GM18498 (cell line): Measurements from ENCODE around the gene SLFN12L.
"Not testable (repeated sequence)": the region's sequence is repeated elsewhere in the genome, so short reads cannot be mapped to it uniquely, and the experiment has no call there.

ENCODE experiments used
- ATAC-seq: cut with Tn5 transposase; IDR thresholded peaks from one replicate; pipeline ENCODE4 v1.9.1; 2021; ENCODE audit warnings: mild to moderate bottlenecking, moderate library complexity; ENCODE audit not compliant: unreplicated experiment

SLFN12L gene

DNA sequence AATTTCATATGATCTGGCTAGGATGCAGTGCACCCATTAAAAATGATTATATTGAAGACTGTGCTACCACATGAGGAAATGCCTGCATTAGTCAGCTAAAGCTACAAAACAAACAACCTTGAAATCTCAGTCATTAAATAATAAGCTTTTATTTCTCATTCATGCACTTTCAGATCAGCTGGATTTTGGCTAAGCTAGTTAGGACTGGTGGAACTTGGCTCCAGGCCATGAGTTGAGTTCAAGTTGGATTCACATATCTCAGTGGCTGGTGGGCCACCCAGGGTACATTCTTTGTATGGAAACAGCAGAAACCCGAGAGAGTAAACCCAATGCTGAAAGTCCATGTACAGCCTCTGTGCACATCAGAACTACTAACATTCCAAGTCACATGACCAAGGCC lies 6.4 kb upstream of the SLFN12L start:
- ATAC-seq = no peak

GRCh38 chr17:35542990-35543389 lies 5.5 kb upstream of the SLFN12L start:
- ATAC-seq = no peak

DNA sequence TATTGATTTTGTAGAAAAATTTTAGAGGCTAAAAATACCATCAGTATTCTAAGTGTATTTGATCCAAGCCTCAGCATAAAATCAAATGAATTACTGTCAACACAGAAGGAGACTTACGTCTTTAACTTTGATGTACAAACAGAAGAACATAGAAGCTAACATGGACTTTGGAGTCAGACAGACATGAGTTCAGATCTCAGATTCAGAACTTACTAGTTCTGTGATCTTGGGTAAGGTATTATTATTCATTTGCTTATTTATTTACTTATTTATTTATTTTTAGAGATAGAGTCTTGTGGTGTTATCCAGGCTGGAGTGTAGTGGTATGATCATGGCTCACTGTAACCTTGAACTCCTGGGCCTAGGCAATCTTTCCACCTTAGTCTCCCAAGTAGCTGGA lies 4.0 kb upstream of the SLFN12L start:
- no peak for ATAC-seq

DNA sequence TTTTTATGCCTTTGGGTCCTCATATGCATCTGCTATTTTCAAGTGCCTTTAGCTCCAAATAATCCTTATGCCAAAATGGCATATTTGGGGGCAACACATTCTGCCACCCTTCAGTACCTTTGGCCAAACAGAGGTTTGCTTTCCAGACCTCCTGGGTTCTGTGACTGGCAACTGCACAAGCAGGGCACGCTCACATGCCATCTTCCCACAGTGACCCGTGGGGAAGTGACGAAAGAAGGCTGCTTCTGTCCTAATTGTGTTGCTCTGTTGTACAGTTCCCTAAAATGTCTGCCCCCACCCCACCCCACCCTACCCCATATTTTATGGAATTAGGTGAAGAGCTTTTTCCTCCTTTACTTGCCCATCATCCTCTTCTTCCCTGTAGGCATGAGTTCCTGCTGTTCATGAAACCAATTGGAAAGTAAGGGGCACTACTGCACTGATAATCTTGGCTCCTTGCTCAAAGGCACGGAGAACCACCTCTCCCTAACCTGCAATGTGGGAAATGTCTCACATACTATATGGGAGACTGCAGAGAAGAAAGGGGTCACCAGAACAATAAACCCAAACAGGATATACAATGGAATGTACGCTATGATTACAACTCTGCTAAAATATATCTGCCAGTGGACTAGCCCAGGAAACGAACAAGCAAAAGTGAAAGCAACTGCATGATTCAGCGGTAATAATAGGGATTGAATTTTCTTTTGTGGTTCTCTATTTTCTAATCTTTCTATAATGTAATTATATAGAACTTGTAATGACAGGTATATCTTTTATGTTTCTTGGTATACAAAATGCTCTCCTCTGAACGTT lies 3.3 kb upstream of the SLFN12L start:
- no peak for ATAC-seq

DNA sequence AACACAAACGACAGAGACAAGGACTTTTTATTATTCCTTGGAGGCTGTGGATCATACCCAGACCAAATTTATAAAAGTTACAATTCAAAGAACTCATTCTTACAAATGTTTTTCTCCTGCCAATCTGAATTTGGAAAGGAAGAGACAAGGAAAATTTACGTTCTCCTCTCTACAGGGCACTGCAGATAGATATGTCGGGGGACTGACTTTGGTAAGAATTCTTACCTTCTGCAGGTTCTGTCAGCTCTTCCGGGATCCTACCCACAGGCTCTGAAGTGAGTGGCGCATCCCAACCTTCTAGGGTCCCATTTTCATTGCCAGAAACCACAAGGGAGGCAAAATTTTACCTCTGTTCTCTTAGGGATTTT lies 2.2 kb upstream of the SLFN12L start:
- ATAC-seq = no peak

DNA sequence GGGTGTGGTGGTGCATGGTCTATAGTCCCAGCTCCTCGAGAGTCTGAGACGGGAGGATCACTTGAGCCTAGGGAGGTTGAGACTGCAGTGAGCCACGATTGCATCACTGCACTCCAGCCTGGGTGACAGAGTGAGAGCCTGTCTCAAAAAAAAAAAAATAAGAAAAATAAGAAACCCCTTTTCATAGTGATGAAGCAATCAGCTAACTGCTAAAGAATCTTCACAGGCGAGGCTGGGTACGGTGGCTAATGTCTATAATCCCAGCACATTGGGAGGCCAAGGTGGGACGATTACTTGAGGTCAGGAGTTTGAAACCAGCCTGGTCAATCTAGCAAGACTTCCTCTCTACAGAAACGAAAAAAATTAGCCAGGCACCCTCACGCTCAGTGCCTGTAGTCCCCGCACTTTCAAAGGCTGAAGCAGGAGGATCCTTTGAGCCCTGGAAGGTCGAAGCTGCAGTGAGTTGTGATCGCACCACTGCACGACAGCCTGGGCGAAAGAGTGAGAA lies 760 bp downstream of the SLFN12L start:
- ATAC-seq = no peak

GRCh38 chr17:35535406-35535805 lies 2.1 kb downstream of the SLFN12L start:
- ATAC-seq = not testable (repeated sequence)

DNA sequence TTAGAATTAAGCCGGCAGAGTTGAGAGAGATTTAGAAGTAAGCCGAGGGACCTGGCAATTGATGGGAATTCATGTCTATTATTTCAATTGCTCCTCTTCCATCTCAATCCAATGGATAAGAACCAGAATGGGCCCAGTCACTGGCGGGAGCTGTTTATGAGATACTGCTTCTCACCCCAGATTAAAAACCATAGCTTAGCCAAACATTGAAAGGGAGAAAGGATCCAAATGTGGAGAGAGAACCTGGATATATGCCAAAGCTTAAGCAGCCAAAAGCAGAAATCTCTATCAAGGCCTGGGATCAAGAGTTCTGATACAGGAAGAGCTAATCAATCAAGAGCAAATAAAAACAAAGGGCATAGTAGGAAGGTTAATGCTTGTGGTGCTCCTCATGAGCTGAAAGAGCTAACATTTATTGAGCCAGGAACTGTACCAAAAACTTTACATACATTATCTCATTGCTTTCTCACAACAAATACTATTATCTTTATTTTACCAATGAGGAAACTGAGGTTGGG lies 2.8 kb downstream of the SLFN12L start:
- ATAC-seq = no peak

DNA sequence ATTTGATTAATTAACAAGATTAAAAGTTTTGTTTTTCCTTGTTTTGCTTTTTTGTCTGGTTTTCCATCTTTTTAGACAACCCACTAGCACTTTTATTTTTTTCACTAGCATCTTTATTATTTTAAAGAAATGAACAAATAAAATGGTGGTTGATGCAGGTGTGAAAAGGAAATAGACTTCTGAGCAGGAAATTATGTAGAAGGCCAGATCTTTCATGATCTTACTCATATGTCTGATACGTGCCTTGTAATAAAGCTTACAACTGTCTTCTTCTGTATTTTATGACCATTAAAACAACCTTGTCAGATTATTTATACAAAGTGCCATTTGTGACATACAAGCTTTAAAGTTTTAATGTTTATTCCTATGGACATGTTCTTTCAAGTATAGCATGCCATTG lies 6.3 kb downstream of the SLFN12L start:
- no peak for ATAC-seq

- ATAC-seq = no peak
Measured at GRCh38 chr17:35529866-35530265, 7.6 kb downstream of the SLFN12L start.

DNA sequence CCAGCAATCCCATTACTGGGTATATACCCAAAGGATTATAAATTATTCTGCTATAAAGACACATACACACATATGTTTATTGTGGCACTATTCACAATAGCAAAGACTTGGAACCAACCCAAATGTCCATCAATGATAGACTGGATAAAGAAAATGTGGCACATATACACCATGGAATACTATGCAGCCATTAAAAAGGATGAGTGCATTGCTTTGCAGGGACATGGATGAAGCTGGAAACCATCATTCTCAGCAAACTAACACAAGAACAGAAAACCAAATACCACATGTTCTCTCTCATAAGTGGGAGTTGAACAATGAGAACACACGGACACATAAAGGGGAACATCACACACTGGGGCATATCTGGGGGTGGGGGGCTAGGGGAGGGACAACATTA lies 8.2 kb downstream of the SLFN12L start:
- ATAC-seq = not testable (repeated sequence)

DNA sequence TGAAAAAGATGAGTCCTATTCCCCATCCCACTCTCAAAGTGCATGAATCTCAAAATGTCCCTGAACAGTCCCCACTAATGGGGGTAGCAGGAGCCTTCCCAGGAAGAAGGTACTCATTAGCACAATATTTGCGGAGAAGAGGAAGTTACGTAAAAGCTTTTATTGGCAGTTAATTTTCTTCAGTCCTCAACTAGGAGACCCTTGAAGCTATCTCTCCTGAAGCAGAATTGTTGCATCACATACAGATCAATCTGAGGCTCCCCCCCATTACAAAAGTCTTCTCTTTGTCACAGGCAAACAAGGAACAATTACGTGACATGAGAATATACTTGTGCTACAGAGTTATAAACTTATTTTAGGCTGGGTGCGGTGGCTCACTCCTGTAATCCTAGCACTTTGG lies 14.2 kb downstream of the SLFN12L start:
- ATAC-seq = no peak

GRCh38 chr17:35521654-35522256 lies 15.7 kb downstream of the SLFN12L start:
- ATAC-seq = not testable (repeated sequence)

GRCh38 chr17:35521150-35521549 lies 16.3 kb downstream of the SLFN12L start:
- ATAC-seq = no peak

GRCh38 chr17:35519906-35520442 lies 17.5 kb downstream of the SLFN12L start:
- no peak for ATAC-seq

- no peak for ATAC-seq
Measured at GRCh38 chr17:35519439-35519838, 18.0 kb downstream of the SLFN12L start.

- not testable (repeated sequence) for ATAC-seq
Measured at GRCh38 chr17:35518431-35518830, 19.0 kb downstream of the SLFN12L start.

GRCh38 chr17:35515027-35515426 lies 22.5 kb downstream of the SLFN12L start:
- ATAC-seq = no peak

DNA sequence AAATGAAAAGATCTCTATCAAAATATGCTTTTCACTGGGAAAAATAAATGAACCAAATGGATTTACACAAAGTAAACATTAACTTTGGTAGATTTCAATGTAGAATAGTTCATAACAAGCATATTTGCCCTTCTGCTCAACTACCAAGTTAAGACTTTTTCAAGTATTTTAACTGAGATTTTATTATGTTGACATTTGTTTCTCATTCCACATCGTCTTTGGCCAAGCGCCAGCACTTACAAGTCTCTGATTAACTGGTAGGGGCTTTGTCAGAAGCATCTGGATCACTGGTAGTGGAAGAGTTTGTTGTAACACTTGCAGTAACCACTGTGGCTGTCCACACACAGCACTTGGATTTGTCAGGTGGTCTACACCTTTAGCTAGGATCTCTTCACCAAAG lies 22.9 kb downstream of the SLFN12L start:
- no peak for ATAC-seq

DNA sequence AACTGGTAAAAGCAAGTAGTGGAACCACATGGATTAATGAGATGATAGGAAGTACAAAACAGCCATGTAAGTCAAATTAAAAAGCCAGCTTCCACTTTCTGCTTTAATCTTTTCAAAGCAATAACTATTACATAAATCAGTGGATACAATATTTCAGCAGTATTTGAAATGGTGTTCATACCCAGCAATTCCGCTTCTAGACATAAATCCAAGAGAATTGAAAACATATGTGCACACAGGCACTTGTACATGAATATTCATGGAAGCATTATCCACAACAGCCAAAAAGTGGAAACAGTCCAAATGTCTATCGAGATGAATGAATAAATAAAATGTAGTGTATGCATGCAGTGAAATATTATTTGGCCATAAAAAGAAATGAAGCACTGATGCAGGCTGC lies 27.4 kb downstream of the SLFN12L start:
- no peak for ATAC-seq

GRCh38 chr17:35507714-35508113 lies 29.8 kb downstream of the SLFN12L start:
- not testable (repeated sequence) for ATAC-seq

DNA sequence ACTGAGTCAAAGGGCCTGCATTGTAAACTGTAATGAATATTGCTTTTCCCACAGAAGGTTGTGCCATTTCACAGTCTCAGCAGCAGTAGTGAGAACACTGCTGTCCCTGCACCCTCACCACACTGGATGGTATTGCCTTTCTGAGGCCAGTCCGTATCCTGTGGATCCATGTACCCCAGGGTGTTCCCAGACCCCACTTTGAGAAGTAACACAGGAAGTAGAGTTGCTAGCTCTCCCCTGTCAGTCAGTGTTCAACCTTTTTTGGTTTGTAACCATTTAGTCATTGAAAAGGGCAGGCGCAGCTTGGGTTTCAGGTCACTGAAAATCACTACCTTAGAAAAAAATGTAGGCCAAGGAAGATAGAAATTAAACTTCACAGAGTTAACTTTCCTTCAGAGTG lies 37.9 kb downstream of the SLFN12L start:
- ATAC-seq = no peak
